ENCODE measurements around the gene EXPH5.

EXPH5 gene

GRCh38 chr11:108498816-108499408 is 94.7 kb downstream of the EXPH5 start:
- no peak for DNase-seq
- Histone ChIP-seq H3K36me3 (replicated peaks) (no peaks in the 10 kb centered on the region), H3K27me3 (replicated peaks) (no peaks in the 10 kb centered on the region), H3K4me3 (ENCODE audit: low read depth, low read length) (peak overlapping the region; percentile 61), H3K27ac (no peak overlapping the region)
- in situ Hi-C loops (cut with HindIII; ENCODE audit: low pct_ligation_motif_present, low sequenced_read_pairs) = no loop called here
- no peak for TF ChIP-seq CTCF (IDR thresholded peaks at IDR 0.05; ENCODE audit: low read depth, low read length, missing control alignments)

GRCh38 chr11:108498046-108498815 is 95.3 kb downstream of the EXPH5 start, which contains the start of gene POGLUT3:
POGLUT3 (minus strand) TSS chr11:108498384; CDS start chr11:108498366, 18 bp downstream.
- no peaks in the 10 kb centered on the region for H3K27me3 ChIP-seq (replicated peaks)
- DNase-seq = peak; percentile 17
- in situ Hi-C loops (cut with HindIII; ENCODE audit: low pct_ligation_motif_present, low sequenced_read_pairs) = no loop called here
- no peak for TF ChIP-seq CTCF (IDR thresholded peaks at IDR 0.05; ENCODE audit: low read depth, low read length, missing control alignments)
- H3K36me3 ChIP-seq (replicated peaks) = no peaks in the 10 kb centered on the region
- H3K27ac ChIP-seq = peak within 1 kb of the TSS; percentile 87
- H3K4me3 ChIP-seq (ENCODE audit: low read depth, low read length) = peak within 1 kb of the TSS; percentile 61

GRCh38 chr11:108497317-108498045 is 96.1 kb downstream of the EXPH5 start:
- in situ Hi-C loops (cut with HindIII; ENCODE audit: low pct_ligation_motif_present, low sequenced_read_pairs) = no loop called here
- Histone ChIP-seq H3K27ac (peak overlapping the region; percentile 87), H3K27me3 (replicated peaks) (no peaks in the 10 kb centered on the region), H3K36me3 (replicated peaks) (no peaks in the 10 kb centered on the region), H3K4me3 (ENCODE audit: low read depth, low read length) (peak overlapping the region; percentile 61)
- no peak for TF ChIP-seq CTCF (IDR thresholded peaks at IDR 0.05; ENCODE audit: low read depth, low read length, missing control alignments)
- DNase-seq = peak; percentile 98

GRCh38 chr11:108496643-108497256 is 96.8 kb downstream of the EXPH5 start:
- no peak for TF ChIP-seq CTCF (IDR thresholded peaks at IDR 0.05; ENCODE audit: low read depth, low read length, missing control alignments)
- Histone ChIP-seq H3K36me3 (replicated peaks) (no peaks in the 10 kb centered on the region), H3K27ac (peak overlapping the region; percentile 87), H3K27me3 (replicated peaks) (no peaks in the 10 kb centered on the region), H3K4me3 (ENCODE audit: low read depth, low read length) (peak overlapping the region; percentile 61)
- in situ Hi-C loops (cut with HindIII; ENCODE audit: low pct_ligation_motif_present, low sequenced_read_pairs) = no loop called here
- no peak for DNase-seq

- Histone ChIP-seq H3K27ac (no peak overlapping the region), H3K27me3 (replicated peaks) (no peaks in the 10 kb centered on the region), H3K4me3 (ENCODE audit: low read depth, low read length) (no peak overlapping the region), H3K36me3 (replicated peaks) (no peaks in the 10 kb centered on the region)
- in situ Hi-C loops (cut with HindIII; ENCODE audit: low pct_ligation_motif_present, low sequenced_read_pairs) = no loop called here
- no peak for DNase-seq
- TF ChIP-seq CTCF (IDR thresholded peaks at IDR 0.05; ENCODE audit: low read depth, low read length, missing control alignments) = no peak
Measured at GRCh38 chr11:108495326-108495725, 98.2 kb downstream of the EXPH5 start.

Measured in brain microvascular endothelial cell (primary cell).